Esophagus muscularis mucosa (tissue), 3 donors: Measurements from ENCODE around the gene NME5.

Experiments
- POLR2A ChIP-seq: fragments of 450-650 bp; IDR thresholded peaks from one replicate; pipeline ENCODE4 v1.6.1; 2017; ENCODE audit warnings: antibody characterized with exemption, moderate library complexity, mild to moderate bottlenecking, low read depth
- TF ChIP-seq, protein P1 (sequence below), 3 experiments: fragments of 200-600 bp in 2 of 3; fragments of 450-650 bp in 1 of 3; sonication (generic) in 2 of 3; IDR thresholded peaks; one replicate each; pipeline ENCODE4 v1.5.1; 2017 to 2019; ENCODE audit warnings: antibody characterized with exemption in 3 of 3, mild to moderate bottlenecking in 2 of 3, moderate library complexity in 1 of 3

DNA sequence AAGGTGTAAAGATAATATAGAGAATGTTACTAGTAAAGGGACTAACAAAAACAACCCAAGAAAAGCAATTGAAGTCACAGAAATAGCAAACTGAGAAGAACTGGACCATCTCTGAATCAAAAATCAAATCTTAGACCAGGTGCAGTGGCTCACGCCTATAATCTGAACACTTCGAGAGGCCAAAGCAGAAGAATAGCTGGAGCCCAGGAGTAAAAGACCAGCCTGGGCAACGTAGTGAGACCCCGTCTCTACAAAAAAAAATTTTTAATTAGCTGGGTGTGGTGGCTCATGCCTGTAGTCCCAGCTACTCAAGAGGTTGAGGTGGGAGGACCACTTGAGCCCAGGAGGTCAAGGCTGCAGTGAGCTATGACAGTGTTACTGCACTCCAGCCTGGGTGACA lies 28.0 kb downstream of the NME5 start:
- no peak for TF ChIP-seq POLR2A
- TF ChIP-seq, protein P1, sequence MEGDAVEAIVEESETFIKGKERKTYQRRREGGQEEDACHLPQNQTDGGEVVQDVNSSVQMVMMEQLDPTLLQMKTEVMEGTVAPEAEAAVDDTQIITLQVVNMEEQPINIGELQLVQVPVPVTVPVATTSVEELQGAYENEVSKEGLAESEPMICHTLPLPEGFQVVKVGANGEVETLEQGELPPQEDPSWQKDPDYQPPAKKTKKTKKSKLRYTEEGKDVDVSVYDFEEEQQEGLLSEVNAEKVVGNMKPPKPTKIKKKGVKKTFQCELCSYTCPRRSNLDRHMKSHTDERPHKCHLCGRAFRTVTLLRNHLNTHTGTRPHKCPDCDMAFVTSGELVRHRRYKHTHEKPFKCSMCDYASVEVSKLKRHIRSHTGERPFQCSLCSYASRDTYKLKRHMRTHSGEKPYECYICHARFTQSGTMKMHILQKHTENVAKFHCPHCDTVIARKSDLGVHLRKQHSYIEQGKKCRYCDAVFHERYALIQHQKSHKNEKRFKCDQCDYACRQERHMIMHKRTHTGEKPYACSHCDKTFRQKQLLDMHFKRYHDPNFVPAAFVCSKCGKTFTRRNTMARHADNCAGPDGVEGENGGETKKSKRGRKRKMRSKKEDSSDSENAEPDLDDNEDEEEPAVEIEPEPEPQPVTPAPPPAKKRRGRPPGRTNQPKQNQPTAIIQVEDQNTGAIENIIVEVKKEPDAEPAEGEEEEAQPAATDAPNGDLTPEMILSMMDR (IDR thresholded peaks at IDR 0.05): no peak
